Fibroblast of lung (primary cell): ENCODE data around the gene LSS. TPM values are rescaled to one million over a fixed set of nuclear protein-coding genes. Genes with fewer than 3 reads are reported as not detected.

Source experiments
- DNase-seq, 2 donors: peaks; one replicate each; pipeline versions ENCODE4 v3.0.0 to v3.0.0-alpha.2; 2010; ENCODE audit warnings: low read depth in 2 of 2
- H2AFZ ChIP-seq: 2 replicates; pipeline ENCODE4 v1.5.1; 2012; ENCODE audit warnings: low read length, control low read depth, inconsistent platforms
- H3K27ac ChIP-seq: 2 replicates; pipeline ENCODE4 v1.5.1; 2011; ENCODE audit warnings: low read length, control low read depth; ENCODE audit not compliant: insufficient read depth
- H3K27me3 ChIP-seq: 2 replicates; pipeline ENCODE4 v1.5.1; 2011; ENCODE audit warnings: mild to moderate bottlenecking, low read length; ENCODE audit not compliant: control insufficient read depth, insufficient read depth
- H3K36me3 ChIP-seq: 2 replicates; pipeline ENCODE4 v1.5.1; 2011; ENCODE audit warnings: low read length; ENCODE audit not compliant: control insufficient read depth, insufficient read depth
- H3K4me1 ChIP-seq: 2 replicates; pipeline ENCODE4 v1.5.1; 2011; ENCODE audit warnings: low read length; ENCODE audit not compliant: control insufficient read depth, insufficient read depth; ENCODE audit errors: extremely low read depth
- H3K4me2 ChIP-seq: 2 replicates; pipeline ENCODE4 v1.5.1; 2011; ENCODE audit warnings: low read length, control low read depth; ENCODE audit not compliant: insufficient read depth; ENCODE audit errors: extremely low read depth
- H3K4me3 ChIP-seq, 4 experiments: fragments of 200-600 bp in 1 of 4; sonication (generic) in 1 of 4; replicated peaks in 1 of 4; 2 replicates each; pipeline ENCODE4 v1.5.1; 2011 to 2016; ENCODE audit warnings: low read length in 4 of 4, low read depth in 3 of 4, mild to moderate bottlenecking in 3 of 4, control low read depth in 2 of 4, inconsistent platforms in 1 of 4, mixed read lengths in 1 of 4; ENCODE audit not compliant: insufficient read depth in 1 of 4; ENCODE audit errors: control extremely low read depth in 1 of 4
- H3K79me2 ChIP-seq: 2 replicates; pipeline ENCODE4 v1.5.1; 2012; ENCODE audit warnings: mild to moderate bottlenecking, low read length, inconsistent platforms; ENCODE audit not compliant: control insufficient read depth, insufficient read depth
- H3K9ac ChIP-seq: 2 replicates; pipeline ENCODE4 v1.5.1; 2011; ENCODE audit warnings: mild to moderate bottlenecking, low read length, control low read depth; ENCODE audit not compliant: insufficient read depth
- H3K9me3 ChIP-seq: 2 replicates; pipeline ENCODE4 v1.5.1; 2012; ENCODE audit warnings: low read depth, low read length; ENCODE audit not compliant: control insufficient read depth, insufficient read depth
- H4K20me1 ChIP-seq: 2 replicates; pipeline ENCODE4 v1.5.1; 2011; ENCODE audit warnings: low read length; ENCODE audit not compliant: control insufficient read depth, insufficient read depth; ENCODE audit errors: extremely low read depth
- CTCF ChIP-seq, 2 donors: IDR thresholded peaks in 1 of 2; conservative IDR thresholded peaks in 1 of 2; 1 replicate in 1 of 2; 2 replicates in 1 of 2; pipeline ENCODE4 v1.5.1; 2011 to 2012; ENCODE audit warnings: low read length in 2 of 2, control low read depth in 1 of 2, inconsistent platforms in 1 of 2, low read depth in 1 of 2, mild to moderate bottlenecking in 1 of 2
- EZH2 ChIP-seq: IDR thresholded peaks from 2 replicates; pipeline ENCODE4 v1.5.1; 2012; ENCODE audit warnings: low read length, control low read depth, mild to moderate bottlenecking; ENCODE audit errors: missing control alignments
- polyA plus RNA-seq, 2 donors: library from polyadenylated mRNA; depleted of rRNA in 1 of 2; stranded (reverse) in 1 of 2; unstranded in 1 of 2; fragments of >200 nt; gene quantifications; 2 replicates each; pipeline ENCODE4 v1.2.1, GENCODE V29; 2011 to 2012; ENCODE audit warnings: missing spikeins in 1 of 2
- total RNA-seq: library from RNA; depleted of rRNA; stranded (reverse); fragments of >200 nt; gene quantifications from 2 replicates; pipeline ENCODE4 v1.2.1, GENCODE V29; 2014

Gene LSS
- total and polyA plus RNA-seq, 2 donors (not counting 1 experiment from before 2014, with no cell fraction given) = 97.6 to 252 TPM

- no peak overlapping the region for H2AFZ ChIP-seq
- no peaks in the 10 kb centered on the region for H4K20me1 ChIP-seq
- DNase-seq = no peak
- H3K27ac ChIP-seq = no peak overlapping the region
- TF ChIP-seq EZH2 (no peak), CTCF (conservative IDR thresholded peaks at IDR 0.05 in 1 of 2, IDR thresholded peaks at IDR 0.05 in 1 of 2; ENCODE audit: low read depth in 1 of 2, low read length in 2 of 2) (no peak)
- no peak overlapping the region for H3K9ac ChIP-seq
- H3K36me3 ChIP-seq = no peaks in the 10 kb centered on the region
- peaks cover 2% of the 10 kb centered on the region for H3K4me1 ChIP-seq
- H3K79me2 ChIP-seq = no peaks in the 10 kb centered on the region
- H3K4me2 ChIP-seq = no peak overlapping the region
- H3K9me3 ChIP-seq = no peaks in the 10 kb centered on the region
- H3K27me3 ChIP-seq = no peaks in the 10 kb centered on the region
- no peak overlapping the region for H3K4me3 ChIP-seq
These were observed 71.1 kb downstream of the LSS start for GRCh38 chr21:46157396-46157986.

- H3K79me2 ChIP-seq = no peaks in the 10 kb centered on the region
These were observed 71.9 kb downstream of the LSS start for GRCh38 chr21:46156678-46157077.

GRCh38 chr21:46156378-46156645, 72.3 kb downstream of the LSS start:
- H3K79me2 ChIP-seq = no peaks in the 10 kb centered on the region
- peaks cover 2% of the 10 kb centered on the region for H3K4me1 ChIP-seq
- no peaks in the 10 kb centered on the region for H4K20me1 ChIP-seq
- TF ChIP-seq EZH2 (no peak), CTCF (conservative IDR thresholded peaks at IDR 0.05 in 1 of 2, IDR thresholded peaks at IDR 0.05 in 1 of 2; ENCODE audit: low read depth in 1 of 2, low read length in 2 of 2) (no peak)
- no peaks in the 10 kb centered on the region for H3K27me3 ChIP-seq
- no peak overlapping the region for H3K4me2 ChIP-seq
- H2AFZ ChIP-seq = no peak overlapping the region
- no peak overlapping the region for H3K27ac ChIP-seq
- H3K9ac ChIP-seq = no peak overlapping the region
- no peak overlapping the region for H3K4me3 ChIP-seq
- H3K36me3 ChIP-seq = no peaks in the 10 kb centered on the region
- no peak for DNase-seq
- H3K9me3 ChIP-seq = no peaks in the 10 kb centered on the region

More at GRCh38 chr21:46156678-46157077, 71.9 kb downstream of the LSS start:
- no peak overlapping the region for H2AFZ ChIP-seq
- TF ChIP-seq EZH2 (no peak), CTCF (conservative IDR thresholded peaks at IDR 0.05 in 1 of 2, IDR thresholded peaks at IDR 0.05 in 1 of 2; ENCODE audit: low read depth in 1 of 2, low read length in 2 of 2) (no peak)
- H4K20me1 ChIP-seq = no peaks in the 10 kb centered on the region
- H3K27ac ChIP-seq = no peak overlapping the region
- H3K27me3 ChIP-seq = no peaks in the 10 kb centered on the region
- no peaks in the 10 kb centered on the region for H3K36me3 ChIP-seq
- no peak overlapping the region for H3K9ac ChIP-seq
- H3K4me1 ChIP-seq = peaks cover 2% of the 10 kb centered on the region
- no peaks in the 10 kb centered on the region for H3K9me3 ChIP-seq
- H3K4me2 ChIP-seq = no peak overlapping the region
- no peak for DNase-seq
- H3K4me3 ChIP-seq = no peak overlapping the region
